ENCODE data around the gene MED14. TPM values are rescaled to one million over a fixed set of nuclear protein-coding genes. Genes with fewer than 3 reads are reported as not detected.

Gene MED14
- total and polyA plus RNA-seq, 2 of the 13 experiments (the other 11 are each of a cell fraction or from before 2014, with no cell fraction given) = 10.2 to 16.3 TPM

GRCh38 chrX:40735325-40736169 is at the start of gene MED14 (continued):
- TF ChIP-seq ZNF687 (CRISPR knock-in tag; IDR thresholded peaks at IDR 0.05) (peak; percentile 73), MTF2 (CRISPR knock-in tag; IDR thresholded peaks at IDR 0.05; ENCODE audit: borderline replicate concordance) (no peak), PAX8 (CRISPR knock-in tag; IDR thresholded peaks at IDR 0.05; ENCODE audit: borderline replicate concordance) (no peak), SIX4 (CRISPR knock-in tag; IDR thresholded peaks at IDR 0.05) (no peak), ZBTB21 (CRISPR knock-in tag; IDR thresholded peaks at IDR 0.05) (no peak; the same call in none of the 2 replicates), GMEB1 (CRISPR knock-in tag; IDR thresholded peaks at IDR 0.05; ENCODE audit: borderline replicate concordance) (peak; percentile 50; the same call in 1 of the 2 replicates), NFIC (IDR thresholded peaks at IDR 0.05; ENCODE audit: low read length) (no peak), THAP7 (CRISPR knock-in tag; IDR thresholded peaks at IDR 0.05) (no peak), SALL1 (CRISPR knock-in tag; IDR thresholded peaks at IDR 0.05) (peak; percentile 69), SMARCE1 (IDR thresholded peaks at IDR 0.05; ENCODE audit: borderline replicate concordance) (no peak), ZNF784 (CRISPR knock-in tag; IDR thresholded peaks at IDR 0.05; ENCODE audit: borderline replicate concordance) (no peak; the same call in 1 of the 2 replicates), ZNF33A (CRISPR knock-in tag; IDR thresholded peaks at IDR 0.05; ENCODE audit: borderline replicate concordance) (no peak)

All from HepG2 (cell line).